PC-9 (cell line): Measurements from ENCODE around the gene ANKRD44. TPM values are rescaled to one million over a fixed set of nuclear protein-coding genes. Genes with fewer than 3 reads are reported as not detected.

Source experiments
- BruUV-seq: library from RNA; stranded (reverse); fragments of 400-500 nt; replicated peaks from 2 replicates; lab custom pipeline; 2021; lab: Mats Ljungman, UMichigan
- CTCF ChIA-PET: fragments of 300-600 bp; sonication (Branson Sonifier 250); formaldehyde crosslinking; loops from one replicate; lab custom pipeline; 2022; ENCODE audit warnings: antibody characterized with exemption; lab: Charles Lee
- POLR2A ChIA-PET: fragments of 300-600 bp; sonication (Branson Sonifier 250); formaldehyde crosslinking; loops from one replicate; lab custom pipeline; 2022; ENCODE audit warnings: antibody characterized with exemption; ENCODE audit not compliant: unreplicated experiment; lab: Charles Lee
- DNase-seq, 2 experiments: peaks; one replicate each; pipeline versions ENCODE4 v3.0.0 to v3.0.0-alpha.2; 2015 to 2022; ENCODE audit warnings: mixed read lengths in 1 of 2
- H2AFZ ChIP-seq: fragments of 200-600 bp; sonication (generic); 2 replicates; pipeline ENCODE4 v1.8.1; 2017; ENCODE audit warnings: antibody characterized with exemption
- H3F3A ChIP-seq: fragments of 200-600 bp; sonication (generic); 2 replicates; pipeline ENCODE4 v1.8.1; 2017; ENCODE audit warnings: antibody characterized with exemption, mild to moderate bottlenecking, low read depth; ENCODE audit not compliant: insufficient read depth
- H3K27ac ChIP-seq: fragments of 200-600 bp; sonication (generic); 2 replicates; pipeline ENCODE4 v1.6.1; 2016; ENCODE audit warnings: mixed run types
- H3K27me3 ChIP-seq: fragments of 200-600 bp; sonication (generic); 2 replicates; pipeline ENCODE4 v1.6.1; 2016; ENCODE audit warnings: low read depth, mixed run types; ENCODE audit not compliant: insufficient read depth
- H3K36me3 ChIP-seq: fragments of 200-600 bp; sonication (generic); 2 replicates; pipeline ENCODE4 v1.6.1; 2016; ENCODE audit warnings: low read depth, mixed run types
- H3K4me1 ChIP-seq: fragments of 200-600 bp; sonication (generic); replicated peaks from 2 replicates; pipeline ENCODE4 v1.6.1; 2016; ENCODE audit warnings: mixed run types; ENCODE audit not compliant: insufficient read depth
- H3K4me2 ChIP-seq: fragments of 200-600 bp; sonication (generic); 2 replicates; pipeline ENCODE4 v1.6.1; 2017; ENCODE audit warnings: mixed run types
- H3K4me3 ChIP-seq: fragments of 200-600 bp; sonication (generic); 2 replicates; pipeline ENCODE4 v1.6.1; 2016; ENCODE audit warnings: mixed run types
- H3K79me2 ChIP-seq: fragments of 200-600 bp; sonication (generic); 2 replicates; pipeline ENCODE4 v1.6.1; 2017; ENCODE audit warnings: low read depth, mixed run types
- H3K9me2 ChIP-seq: fragments of 200-600 bp; sonication (generic); 2 replicates; pipeline ENCODE4 v1.8.1; 2017; ENCODE audit warnings: mild to moderate bottlenecking; ENCODE audit not compliant: insufficient read depth
- H3K9me3 ChIP-seq: fragments of 200-600 bp; sonication (generic); 2 replicates; pipeline ENCODE4 v1.8.1; 2016; ENCODE audit warnings: low read depth; ENCODE audit not compliant: insufficient read depth
- H4K20me1 ChIP-seq: fragments of 200-600 bp; sonication (generic); 2 replicates; pipeline ENCODE4 v1.8.1; 2017; ENCODE audit not compliant: insufficient read depth
- CTCF ChIP-seq: fragments of 200-600 bp; sonication (generic); conservative IDR thresholded peaks from 2 replicates; pipeline ENCODE4 v1.6.1; 2017; ENCODE audit warnings: mixed run types, antibody characterized with exemption, mild to moderate bottlenecking, moderate library complexity
- EZH2 ChIP-seq: fragments of 200-600 bp; sonication (generic); IDR thresholded peaks from 2 replicates; pipeline ENCODE4 v1.8.0; 2017; ENCODE audit warnings: antibody characterized with exemption, low read depth
- intact Hi-C: fragments of 100-400 bp; cut with micrococcal nuclease; formaldehyde crosslinking; loops from one replicate; pipeline ENCODE4 v1.10.0; 2022; ENCODE audit not compliant: unreplicated experiment
- total RNA-seq: library from RNA; stranded (reverse); gene quantifications from 2 replicates; pipeline ENCODE4 v1.2.3, GENCODE V29; 2021

ANKRD44 gene
- total RNA-seq, 1 experiment from 2014 or later: 3.4 TPM

GRCh38 chr2:197128897-197129296, 181.7 kb downstream of the ANKRD44 start:
- intact Hi-C loops: no loop called here
- ChIA-PET CTCF (no interaction called here), POLR2A (no interaction called here)
- Histone ChIP-seq H3F3A (no peaks in the 10 kb centered on the region), H3K9me2 (no peaks in the 10 kb centered on the region), H2AFZ (no peak overlapping the region), H4K20me1 (no peaks in the 10 kb centered on the region), H3K4me1 (no peaks in the 10 kb centered on the region), H3K4me2 (no peak overlapping the region), H3K36me3 (no peaks in the 10 kb centered on the region), H3K27me3 (no peaks in the 10 kb centered on the region), H3K27ac (no peak overlapping the region), H3K4me3 (no peak overlapping the region), H3K9me3 (no peaks in the 10 kb centered on the region), H3K79me2 (no peaks in the 10 kb centered on the region)
- no peak for TF ChIP-seq EZH2
- no peak for TF ChIP-seq CTCF
- no TSS peak for BruUV-seq
- no peak for DNase-seq

GRCh38 chr2:197128126-197128525, 182.5 kb downstream of the ANKRD44 start:
- no TSS peak for BruUV-seq
- no peaks in the 10 kb centered on the region for H3K9me2 ChIP-seq
- H3K9me3 ChIP-seq: no peaks in the 10 kb centered on the region
- H3K4me3 ChIP-seq: no peak overlapping the region
- H3F3A ChIP-seq: no peaks in the 10 kb centered on the region
- ChIA-PET POLR2A (no interaction called here), CTCF (no interaction called here)
- H3K79me2 ChIP-seq: no peaks in the 10 kb centered on the region
- H2AFZ ChIP-seq: no peak overlapping the region
- TF ChIP-seq EZH2: no peak
- no peak for TF ChIP-seq CTCF
- no peak for DNase-seq
- H3K27ac ChIP-seq: no peak overlapping the region
- H3K36me3 ChIP-seq: no peaks in the 10 kb centered on the region
- intact Hi-C loops: no loop called here
- H3K4me2 ChIP-seq: no peak overlapping the region
- H3K27me3 ChIP-seq: no peaks in the 10 kb centered on the region
- H4K20me1 ChIP-seq: no peaks in the 10 kb centered on the region
- H3K4me1 ChIP-seq: no peaks in the 10 kb centered on the region

- ChIA-PET POLR2A (no interaction called here), CTCF (no interaction called here)
- no peaks in the 10 kb centered on the region for H3K9me2 ChIP-seq
- no peaks in the 10 kb centered on the region for H3K79me2 ChIP-seq
- intact Hi-C loops: no loop called here
- H4K20me1 ChIP-seq: no peaks in the 10 kb centered on the region
- no peak overlapping the region for H3K27ac ChIP-seq
- H3K36me3 ChIP-seq: no peaks in the 10 kb centered on the region
- H2AFZ ChIP-seq: no peak overlapping the region
- no peak overlapping the region for H3K4me2 ChIP-seq
- TF ChIP-seq CTCF (no peak), EZH2 (no peak)
- BruUV-seq: no TSS peak
- no peaks in the 10 kb centered on the region for H3K4me1 ChIP-seq
- no peak overlapping the region for H3K4me3 ChIP-seq
- DNase-seq: no peak
- no peaks in the 10 kb centered on the region for H3K27me3 ChIP-seq
- no peaks in the 10 kb centered on the region for H3F3A ChIP-seq
- H3K9me3 ChIP-seq: no peaks in the 10 kb centered on the region
Measured at GRCh38 chr2:197126630-197127352, 183.8 kb downstream of the ANKRD44 start.
